Measurements from ENCODE around the gene HOXB13. TPM values are rescaled to one million over a fixed set of nuclear protein-coding genes. Genes with fewer than 3 reads are reported as not detected.

HOXB13 gene
- total and polyA plus RNA-seq, 2 experiments from 2014 or later = not detected

- Mint-ChIP-seq H3K36me3 (ENCODE audit: low read depth) (no peaks in the 10 kb centered on the region), H3K9me3 (0 out of 3 replicates have a peak, but pooled peaks cover 5% of the 10 kb centered on the region), H3K4me3 (no peak overlapping the region), H3K4me1 (peaks cover 20% of the 10 kb centered on the region), H3K27me3 (ENCODE audit: insufficient read depth, low read depth, poor library complexity) (peaks cover 100% of the 10 kb centered on the region), H3K27ac (no peak overlapping the region)
- no peaks in the 10 kb centered on the region; the same call in 1 of the 2 replicates for H3K36me3 ChIP-seq (ENCODE audit: insufficient read depth)
- no peak overlapping the region for H3K4me2 ChIP-seq
- no peak for DNase-seq (ENCODE audit: low spot score)
- TF ChIP-seq EZH2 (IDR thresholded peaks at IDR 0.05; ENCODE audit: low read depth, unreplicated experiment) (peak; percentile 5), ZNF331 (CRISPR knock-in tag; IDR thresholded peaks at IDR 0.05; ENCODE audit: low read depth) (no peak), ZNF462 (CRISPR knock-in tag; IDR thresholded peaks at IDR 0.05) (no peak), ZNF114 (CRISPR knock-in tag; IDR thresholded peaks at IDR 0.05) (no peak), STAT1 (IDR thresholded peaks at IDR 0.05; ENCODE audit: unreplicated experiment) (no peak)
- H3K27ac ChIP-seq (ENCODE audit: low read depth) = no peak overlapping the region
- no peak for ATAC-seq
- H4K20me1 ChIP-seq (replicated peaks; ENCODE audit: insufficient read depth) = peaks cover 62% of the 10 kb centered on the region
- H2AFZ ChIP-seq = no peak overlapping the region
- peaks cover 34% of the 10 kb centered on the region for H3F3A ChIP-seq (replicated peaks; ENCODE audit: low read depth)
- H3K27me3 ChIP-seq (ENCODE audit: insufficient read depth) = peaks cover 100% of the 10 kb centered on the region
- H3K9me2 ChIP-seq (ENCODE audit: insufficient read depth) = no peaks in the 10 kb centered on the region
- no peaks in the 10 kb centered on the region for H3K79me2 ChIP-seq (replicated peaks; ENCODE audit: insufficient read depth)
- H3K4me3 ChIP-seq = no peak overlapping the region
- peaks cover 39% of the 10 kb centered on the region for H3K4me1 ChIP-seq (ENCODE audit: insufficient read depth)
Measured at GRCh38 chr17:48751172-48751571, 22.6 kb upstream of the HOXB13 start.

All from GM23338 (cell line).